ENCODE results near the gene PRDM11.
"Not testable (repeated sequence)": the region's sequence is repeated elsewhere in the genome, so short reads cannot be mapped to it uniquely, and the experiment has no call there.

The PRDM11 gene

DNA sequence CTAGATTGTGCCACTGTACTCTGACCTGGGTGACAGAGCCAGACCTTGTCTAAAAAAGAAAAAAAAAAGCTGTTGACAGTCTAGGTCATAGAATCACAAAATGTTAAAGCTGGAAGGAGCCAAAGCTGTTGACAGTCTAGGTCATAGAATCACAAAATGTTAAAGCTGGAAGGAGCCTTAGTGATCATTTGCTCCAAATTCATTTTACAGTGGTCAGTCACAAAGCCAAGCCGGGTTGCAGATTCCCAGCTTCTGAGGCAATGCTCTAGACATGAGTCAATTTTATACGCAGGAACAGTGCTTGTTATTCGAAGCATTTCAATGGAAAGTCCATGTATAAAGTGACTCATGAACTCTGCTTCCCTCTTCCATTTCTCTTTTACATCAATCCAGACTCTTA is 92.3 kb downstream of the PRDM11 start:
- DNase-seq = no peak

DNA sequence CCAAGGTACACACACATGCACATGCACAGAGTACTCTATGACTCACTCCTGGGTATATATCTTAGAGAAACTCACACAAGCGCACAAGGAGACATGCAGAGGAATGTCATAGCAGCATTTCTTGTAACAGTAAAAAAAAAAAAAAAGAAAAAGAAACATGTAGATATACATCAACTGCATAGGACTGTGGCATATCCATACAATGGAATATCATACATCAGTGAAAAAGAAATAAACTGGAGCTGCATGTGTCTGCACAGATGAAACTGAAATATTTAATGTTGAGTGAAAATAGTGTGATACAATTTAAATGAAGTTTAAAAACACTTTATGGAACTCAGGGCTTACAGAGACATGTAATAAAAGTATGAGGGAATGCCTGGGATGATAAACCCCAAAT is 93.3 kb downstream of the PRDM11 start:
- no peak for DNase-seq

DNA sequence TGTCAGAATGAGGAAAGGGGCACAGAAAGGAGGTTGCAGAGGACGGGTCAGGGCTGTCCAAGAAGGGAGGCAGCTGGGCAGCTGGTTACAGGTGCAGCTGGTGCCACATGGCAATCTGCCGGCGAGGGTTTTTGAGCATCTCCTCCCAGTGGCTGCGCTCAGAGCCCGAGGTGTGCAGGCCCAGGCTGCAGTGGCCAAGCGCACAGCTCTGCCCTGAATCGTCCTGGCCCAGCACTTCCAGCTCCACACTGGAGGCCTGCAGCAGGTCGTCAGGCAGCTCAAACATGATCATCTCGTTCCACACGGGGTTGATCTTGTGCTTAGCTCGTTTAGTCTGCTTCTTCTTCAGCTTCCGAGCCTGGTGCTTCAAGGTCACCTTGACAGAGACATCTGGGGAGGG is 97.5 kb downstream of the PRDM11 start:
- DNase-seq = no peak

DNA sequence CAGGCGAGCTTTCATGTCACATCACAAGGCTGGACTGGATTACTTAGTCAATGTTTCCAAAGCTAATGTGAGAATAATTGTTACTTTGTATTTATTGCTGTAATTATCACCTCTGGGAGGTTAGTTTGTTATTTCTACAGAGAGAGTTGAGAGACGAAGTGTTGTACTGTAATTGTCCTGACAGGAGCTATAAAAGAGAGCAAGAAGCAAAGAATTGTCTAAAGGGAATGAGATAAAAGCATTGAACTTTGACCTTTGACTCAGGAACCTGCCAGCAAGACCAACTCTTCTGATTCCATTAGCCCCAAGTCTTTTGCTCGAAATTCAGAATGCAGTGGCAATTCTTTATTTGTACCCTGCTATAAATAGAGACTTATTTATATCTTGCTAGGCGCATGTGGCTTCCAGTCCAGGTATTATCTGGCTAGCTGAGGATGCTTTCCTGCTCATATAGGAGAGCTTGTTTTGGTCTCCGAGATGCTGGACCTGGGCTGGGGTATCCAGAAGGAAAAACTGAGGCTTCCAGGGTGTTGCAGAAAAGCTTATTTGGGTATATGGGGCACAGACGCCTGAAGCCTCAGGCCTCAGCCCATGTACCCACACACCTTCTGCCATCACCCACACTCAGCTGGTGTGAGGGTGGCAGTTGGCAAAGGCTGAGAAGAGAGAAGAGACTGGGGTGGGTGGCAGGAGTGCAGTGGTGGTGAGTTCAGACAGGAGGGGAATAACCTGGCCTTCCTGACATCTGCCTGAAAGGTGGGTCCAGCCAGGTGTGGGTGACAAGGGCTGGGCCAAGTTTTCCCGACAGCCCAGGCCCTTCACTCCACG is 99.0 kb downstream of the PRDM11 start:
- no peak for DNase-seq

DNA sequence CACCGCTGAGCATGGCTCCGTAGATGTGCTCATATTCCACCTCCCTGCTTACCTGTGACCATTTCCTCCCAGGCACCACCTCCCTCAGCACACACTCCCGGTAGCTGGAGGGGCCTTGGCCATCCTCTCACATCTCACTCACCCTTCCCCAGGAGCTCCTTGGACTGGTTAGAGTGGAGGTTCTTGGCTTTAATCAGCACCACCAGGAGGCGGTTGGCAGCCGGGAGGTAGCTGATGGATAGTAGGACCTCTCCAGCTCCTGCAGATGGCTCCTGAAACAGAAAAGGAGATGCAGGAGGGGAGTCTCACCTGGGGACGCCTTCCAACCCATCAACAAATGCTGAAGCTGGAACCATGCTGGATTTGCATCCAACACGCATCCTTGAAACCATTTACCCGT is 99.8 kb downstream of the PRDM11 start:
- no peak for DNase-seq

DNA sequence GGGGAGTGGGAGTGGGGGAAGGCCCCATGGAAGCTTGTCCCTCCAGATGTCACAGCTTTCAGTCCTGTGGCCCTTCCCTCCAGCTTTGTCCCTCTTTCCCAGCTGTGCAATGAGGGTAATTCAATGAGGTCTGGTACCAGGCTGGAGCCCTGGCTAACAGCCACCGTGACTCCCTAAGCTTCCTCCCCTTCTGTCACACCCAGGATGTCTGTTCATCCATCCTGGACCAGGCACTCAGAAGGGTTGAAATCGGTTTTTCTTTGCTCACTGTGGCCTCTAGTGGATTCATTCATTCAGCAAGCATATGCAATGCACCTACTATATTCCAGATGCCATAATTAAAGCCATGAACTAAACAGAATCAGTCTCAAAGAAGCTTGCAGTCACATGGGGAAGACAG is 101.0 kb downstream of the PRDM11 start:
- no peak for DNase-seq

DNA sequence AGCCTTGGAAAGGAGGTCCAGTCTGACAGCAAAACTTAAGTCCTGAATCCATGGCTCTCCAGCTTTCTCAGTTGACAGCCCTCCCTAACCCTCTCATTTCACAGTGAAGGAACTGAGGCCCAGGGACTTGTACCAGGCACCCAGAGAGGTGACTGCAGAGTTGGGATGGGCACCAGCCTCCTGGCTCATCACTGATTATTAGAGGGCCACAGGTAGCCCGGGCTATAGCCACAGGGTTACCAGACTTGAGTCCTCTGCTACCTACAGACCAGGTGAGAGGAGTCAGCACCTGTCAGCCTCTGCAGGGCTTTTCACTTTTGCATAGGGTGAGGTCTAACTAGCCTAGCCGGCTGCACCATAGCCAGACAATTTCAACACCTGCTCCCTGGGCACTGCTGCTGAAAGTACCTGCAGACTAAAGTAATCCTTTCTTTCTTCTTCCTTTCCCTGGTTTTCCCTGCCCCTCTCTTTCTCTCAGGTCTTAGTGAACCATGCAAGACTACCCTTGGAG is 102.1 kb downstream of the PRDM11 start:
- DNase-seq = no peak

DNA sequence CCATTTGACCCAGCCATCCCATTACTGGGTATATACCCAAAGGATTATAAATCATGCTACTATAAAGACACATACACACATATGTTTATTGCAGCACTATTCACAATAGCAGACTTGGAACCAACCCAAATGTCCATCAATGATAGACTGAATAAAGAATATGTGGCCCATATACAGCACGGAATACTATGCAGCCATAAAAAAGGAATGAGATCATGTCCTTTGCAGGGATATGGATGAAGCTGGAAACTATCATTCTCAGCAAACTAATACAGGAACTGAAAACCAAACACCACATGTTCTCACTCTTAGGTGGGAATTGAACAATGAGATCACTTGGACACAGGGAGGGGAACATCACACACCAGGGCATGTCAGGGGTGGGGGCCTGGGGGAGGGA is 102.9 kb downstream of the PRDM11 start:
- DNase-seq = not testable (repeated sequence)

DNA sequence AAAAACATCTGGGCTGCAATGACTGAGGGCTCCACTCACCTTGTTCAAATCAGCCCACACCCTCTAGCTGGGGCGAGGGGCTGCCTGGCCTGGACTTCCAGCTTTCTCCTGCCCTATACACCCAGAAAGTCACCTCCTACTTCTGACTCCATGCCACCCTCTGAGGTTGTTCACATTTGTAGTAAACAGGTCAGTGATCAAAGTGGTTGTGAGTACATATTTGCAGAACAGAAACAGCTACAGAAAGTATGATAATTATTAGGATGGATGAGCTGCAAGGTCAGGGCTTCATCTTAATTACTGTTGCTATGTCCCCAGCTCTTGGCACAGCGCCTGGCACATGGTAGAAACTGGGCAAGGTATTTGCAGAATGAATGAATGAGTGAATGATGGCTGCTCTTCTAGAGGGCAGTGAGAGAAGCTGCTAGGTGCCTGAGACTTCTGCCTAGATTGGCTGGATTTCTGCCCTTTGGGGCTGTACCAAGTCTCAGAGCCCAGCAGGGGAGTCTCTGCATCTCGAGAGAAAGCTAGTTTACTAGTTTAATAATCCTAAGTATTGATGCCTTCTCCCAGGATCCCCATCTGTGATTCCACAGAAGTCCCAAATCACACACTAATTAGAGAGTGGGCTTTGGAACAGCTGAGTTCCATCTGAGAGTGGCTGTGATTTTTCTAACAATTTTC is 103.7 kb downstream of the PRDM11 start:
- no peak for DNase-seq

DNA sequence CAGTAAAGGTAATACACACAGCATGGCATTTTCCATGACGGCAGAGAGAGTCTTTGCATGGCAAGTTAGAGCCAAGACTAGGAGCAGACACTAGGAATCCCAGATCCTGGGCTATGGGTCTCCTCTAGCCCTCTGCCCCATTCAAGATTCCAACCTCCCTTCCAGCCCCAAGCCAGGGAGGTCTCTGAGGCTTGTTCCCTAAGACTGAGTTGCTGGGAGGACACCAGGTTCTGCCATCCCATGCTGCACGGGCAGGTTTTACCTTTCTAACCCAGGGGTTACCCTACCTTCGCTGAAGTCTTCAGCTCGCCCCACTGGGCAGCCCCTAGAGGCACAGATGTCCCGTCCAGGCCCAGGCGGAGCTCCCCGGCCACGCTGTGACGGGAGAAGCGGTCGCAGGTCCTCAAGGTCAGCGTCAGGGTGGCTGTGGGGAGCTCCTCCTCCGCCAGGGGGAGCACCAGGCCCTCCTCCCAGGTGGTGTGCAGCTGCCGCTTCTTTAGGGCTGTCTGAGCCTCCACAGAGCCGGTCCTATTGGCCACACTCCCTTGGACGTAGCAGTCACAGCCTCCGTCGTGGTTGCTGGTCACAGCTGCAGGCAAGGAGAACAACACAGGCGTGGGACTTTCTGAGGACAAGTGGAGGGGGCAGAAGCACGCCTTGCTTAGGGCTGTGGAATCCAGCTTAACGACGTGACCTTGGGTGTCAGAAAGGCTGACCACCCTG is 105.9 kb downstream of the PRDM11 start:
- peak; percentile 20 for DNase-seq

DNA sequence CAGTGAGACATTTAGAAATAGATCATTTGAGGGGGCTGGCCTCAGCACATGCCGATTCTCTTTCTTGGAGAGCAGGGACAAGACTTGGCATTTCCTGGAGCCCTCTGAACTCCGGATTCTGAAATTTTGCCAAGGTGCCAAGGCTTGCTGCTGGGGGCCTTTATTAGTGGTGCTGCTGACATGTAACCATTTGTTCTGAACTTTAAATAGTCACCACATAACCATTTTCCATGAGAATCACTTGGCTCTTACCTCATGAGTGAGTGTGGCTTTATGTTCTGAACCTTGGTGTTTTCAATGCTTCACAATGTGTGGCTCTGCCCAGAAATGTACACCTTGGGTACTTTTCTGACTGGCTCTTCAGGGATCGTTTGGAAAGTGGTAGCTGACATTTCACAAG is 106.4 kb downstream of the PRDM11 start:
- DNase-seq = no peak

DNA sequence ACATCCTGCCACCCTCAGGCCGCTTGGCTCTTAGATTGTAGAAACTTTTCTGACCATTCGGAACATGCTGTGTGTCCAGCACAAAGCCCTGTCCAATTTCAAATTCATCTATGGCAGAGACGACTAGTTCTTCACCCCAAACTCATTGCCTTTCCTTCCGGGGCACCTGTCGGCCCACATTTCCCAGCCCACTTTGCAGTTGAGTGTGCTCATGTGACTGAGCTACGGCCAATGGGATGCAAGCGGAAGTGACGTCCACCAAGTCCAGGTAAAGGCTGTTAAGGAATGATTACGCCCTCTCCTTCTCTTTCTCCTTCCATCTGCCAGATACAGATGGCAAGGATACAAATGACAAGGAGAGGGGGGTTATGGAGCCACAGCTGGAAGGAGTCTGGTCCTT is 107.2 kb downstream of the PRDM11 start:
- no peak for DNase-seq

DNA sequence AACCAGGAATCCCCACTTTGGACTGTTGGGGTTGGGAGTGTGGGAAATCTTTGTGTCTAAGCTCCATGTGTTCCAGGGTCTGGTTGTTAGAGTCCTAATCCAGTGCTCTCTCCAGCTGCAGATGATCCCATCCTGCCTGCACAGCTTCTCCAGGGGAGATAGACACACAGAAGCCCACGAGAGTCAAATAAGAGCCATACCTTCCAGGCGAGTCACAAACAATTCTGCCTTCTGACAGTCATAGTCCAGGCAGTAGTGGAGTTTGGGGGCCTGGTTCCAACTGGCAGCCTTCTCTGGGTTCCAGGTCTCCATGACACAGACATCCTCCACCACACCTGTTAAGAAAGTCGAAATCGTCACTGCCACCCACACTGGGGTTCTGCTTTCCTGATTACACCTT is 107.6 kb downstream of the PRDM11 start:
- no peak for DNase-seq

DNA sequence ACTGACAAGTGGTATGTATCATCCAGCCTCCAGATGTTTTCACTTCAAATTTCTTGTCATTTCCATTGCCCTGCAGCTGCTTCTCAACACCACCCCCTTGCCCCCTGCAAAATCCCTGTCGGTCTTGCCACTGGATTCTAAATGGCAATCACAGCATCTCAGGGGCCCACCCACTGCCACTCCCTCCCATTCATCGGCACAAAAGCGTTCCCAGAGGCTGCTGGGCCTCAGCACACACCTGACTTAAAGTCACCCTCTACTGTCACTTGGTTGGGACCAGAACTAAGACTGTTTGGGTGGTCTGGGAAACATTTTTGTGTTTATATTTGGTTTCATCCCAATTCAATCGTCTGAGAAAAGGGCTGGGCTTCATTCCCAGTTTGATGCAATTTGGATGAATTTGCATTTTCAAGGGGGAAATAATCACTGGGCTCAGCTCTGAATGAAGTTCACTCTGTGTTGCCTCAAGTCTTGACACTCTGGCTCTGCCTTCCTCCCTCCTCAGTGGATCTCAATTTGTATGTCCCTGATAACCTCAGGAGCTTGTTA is 112.6 kb downstream of the PRDM11 start:
- no peak for DNase-seq

DNA sequence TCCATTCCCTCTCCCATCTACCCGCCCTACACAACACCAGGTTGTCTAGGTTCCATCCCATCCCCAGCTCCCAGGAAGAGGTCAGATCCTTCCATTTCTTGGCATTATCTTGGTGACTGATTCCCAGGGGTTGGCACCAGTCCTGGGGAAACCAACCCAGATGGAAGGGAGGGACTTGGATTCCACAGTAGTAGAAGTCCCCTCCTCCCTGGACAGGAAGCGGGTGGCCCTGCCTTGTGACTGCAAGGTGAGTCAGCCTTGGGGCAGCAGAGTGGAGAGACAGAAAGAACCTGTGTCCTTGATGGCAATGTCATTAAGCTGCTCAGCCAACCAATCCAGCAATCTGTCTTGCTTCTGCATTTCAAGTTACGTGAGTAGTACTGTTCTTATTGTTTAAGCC is 113.2 kb downstream of the PRDM11 start:
- DNase-seq = no peak

DNA sequence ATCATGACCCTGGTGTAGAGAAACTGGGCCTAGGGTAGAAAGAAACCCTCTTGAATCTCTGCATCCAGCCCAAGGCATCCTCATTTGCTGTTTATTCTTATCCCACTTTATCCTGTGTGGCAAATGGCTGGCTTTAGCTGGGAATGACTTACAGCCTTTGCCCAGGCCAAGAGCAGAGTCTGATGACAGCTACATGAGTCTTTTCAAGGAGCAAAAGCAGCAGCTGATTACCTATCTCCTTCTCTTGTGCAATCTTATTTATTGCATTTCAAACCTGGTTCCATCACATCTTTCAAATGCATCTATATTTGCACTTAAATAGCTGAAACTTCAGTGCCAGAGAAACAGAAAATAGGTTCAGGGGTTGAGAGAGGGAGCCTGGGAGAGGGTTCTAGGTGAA is 113.6 kb downstream of the PRDM11 start:
- DNase-seq = no peak

DNA sequence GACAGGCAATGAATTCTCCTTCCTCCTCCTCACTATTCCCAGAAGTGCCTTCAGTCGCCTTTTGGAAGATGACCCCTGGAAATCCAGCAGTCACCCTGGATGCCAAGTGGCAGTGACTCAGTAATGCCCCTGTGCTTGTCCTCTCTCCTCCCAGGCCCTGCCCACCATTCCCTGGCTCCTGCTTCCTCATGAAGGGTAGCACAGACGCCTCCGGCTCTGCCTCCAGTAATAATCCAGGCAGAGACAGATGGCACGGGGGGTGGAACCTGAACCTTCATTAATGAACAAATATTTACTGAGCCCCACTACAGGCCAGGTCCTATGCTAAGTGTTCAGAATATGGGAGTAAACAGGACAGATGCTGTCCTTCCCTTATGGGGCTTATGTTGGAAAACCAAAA is 116.5 kb downstream of the PRDM11 start:
- DNase-seq = no peak

DNA sequence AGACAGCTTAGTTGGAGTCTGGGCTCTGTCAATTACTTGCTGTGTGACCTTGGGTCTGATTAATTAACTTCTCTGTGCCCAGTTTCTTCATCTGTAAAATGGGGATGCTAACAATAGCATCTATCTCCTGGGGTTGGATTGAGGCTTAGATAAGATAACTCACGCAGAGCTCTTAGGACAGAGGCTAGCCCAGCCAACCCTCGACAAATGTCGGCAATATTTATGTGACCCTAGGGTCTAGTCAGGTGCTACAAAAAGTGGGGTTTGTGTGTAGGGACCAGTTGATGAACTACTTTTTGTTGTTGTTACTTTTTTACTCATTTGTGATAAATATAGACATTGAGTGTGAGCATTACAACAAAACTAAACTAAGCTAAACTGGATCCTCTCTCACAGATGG is 117.3 kb downstream of the PRDM11 start:
- no peak for DNase-seq

DNA sequence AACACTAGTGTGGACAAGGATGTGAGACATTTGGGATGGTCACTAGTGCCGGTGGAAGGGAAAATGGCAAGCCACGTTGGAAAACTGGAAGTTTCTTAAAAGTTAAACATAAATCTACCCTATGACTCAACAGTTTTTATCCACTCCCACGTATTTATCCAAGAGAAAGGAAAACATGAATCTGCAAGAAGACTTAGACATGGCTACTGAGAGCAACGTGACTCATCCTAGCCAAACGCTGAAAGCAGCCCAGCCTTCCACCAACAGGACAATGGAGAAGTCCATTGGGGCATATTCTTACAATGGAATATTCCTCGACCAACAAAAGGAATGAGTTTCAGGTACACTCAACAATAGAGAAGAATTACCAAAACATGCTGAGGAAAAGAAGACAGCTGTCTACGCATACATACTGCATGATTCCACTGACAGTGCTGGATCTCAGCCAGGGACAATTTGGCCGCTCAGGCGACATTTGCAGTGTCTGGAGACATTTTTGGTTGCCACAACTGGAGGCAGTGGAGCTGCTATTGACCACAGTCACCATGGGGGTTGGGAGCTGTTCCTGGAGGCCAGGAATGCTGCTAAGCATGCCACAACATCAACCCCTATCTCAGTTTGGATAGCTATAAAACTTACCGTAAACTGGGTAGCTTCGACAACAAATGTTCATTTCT is 118.5 kb downstream of the PRDM11 start:
- DNase-seq = no peak

DNA sequence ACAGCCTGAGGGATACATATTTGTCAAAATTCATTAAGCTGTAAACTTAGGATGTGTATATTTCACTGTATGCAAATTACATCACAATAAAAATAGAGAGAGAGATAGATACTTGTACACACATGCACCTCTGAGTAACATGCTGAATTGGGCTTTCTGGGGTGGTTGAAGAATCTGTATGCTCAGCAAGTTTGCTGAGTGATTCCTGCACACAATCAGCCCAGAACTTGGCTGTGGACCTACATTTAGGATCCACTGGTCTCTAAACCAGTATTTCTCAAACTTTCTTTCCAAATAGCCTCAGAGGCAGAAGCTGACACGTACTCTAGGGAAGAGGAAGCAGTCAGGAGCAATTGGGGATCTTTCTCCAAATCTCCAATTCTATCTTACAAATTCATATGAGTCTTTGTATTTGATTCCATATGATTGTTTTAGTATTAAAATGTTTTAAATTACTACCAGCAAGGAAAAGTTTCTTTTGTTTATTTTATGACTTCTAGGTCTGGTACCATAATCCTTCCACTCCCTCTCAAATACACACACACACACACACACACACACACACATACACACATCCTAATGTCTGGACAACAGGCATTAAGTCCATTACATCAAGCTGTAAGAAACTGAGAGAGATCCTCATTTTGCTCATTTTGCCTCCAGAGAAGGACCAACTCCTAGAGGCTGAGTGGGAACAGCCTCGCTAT is 119.7 kb downstream of the PRDM11 start:
- DNase-seq = no peak

DNA sequence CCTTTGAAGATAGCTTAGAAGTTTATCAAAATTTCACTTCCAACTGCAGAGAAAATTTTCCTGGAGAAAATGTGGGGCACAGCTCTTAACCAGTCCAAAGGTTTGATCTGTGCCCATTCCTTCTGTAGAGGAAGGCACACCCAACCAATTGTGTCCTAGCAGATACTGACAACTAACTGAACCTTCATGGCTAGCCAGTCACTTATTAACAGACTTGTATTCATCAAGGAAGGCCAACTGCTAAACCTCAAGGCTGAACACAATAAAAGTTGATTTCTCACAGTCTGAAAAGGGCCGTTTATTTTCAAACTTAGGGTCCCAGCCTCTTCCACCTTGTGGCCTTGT is 120.2 kb downstream of the PRDM11 start:
- DNase-seq = no peak

DNA sequence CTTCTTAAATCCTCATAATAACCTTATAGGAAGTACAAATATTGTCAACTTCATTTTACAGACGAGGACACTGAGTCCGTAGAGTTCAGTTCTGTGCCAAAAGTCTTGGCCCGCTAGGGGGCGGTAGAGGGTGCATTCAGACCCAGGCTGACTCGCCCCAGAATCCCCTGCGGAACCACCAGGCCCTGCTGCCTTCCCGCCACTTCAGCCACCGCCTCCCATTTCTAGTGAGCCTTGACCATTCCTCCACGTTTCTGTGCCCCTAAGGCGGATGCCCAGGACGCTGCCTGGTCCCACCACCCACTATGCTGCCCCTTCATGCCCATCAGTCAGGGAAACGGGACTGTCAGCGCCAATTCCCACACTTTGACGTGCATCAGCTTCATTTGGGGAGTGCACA is 120.6 kb downstream of the PRDM11 start:
- no peak for DNase-seq

Data from stimulated activated CD4-positive, alpha-beta T cell treated with anti-CD3 and anti-CD28 coated beads, Interleukin-4, amount 100 ng/mL, for 24 hours (primary cell).